H1 (cell line): ENCODE data around the gene STARD8.
"Not testable (repeated sequence)": the region's sequence is repeated elsewhere in the genome, so short reads cannot be mapped to it uniquely, and the experiment has no call there.

Experiments used
- CHD2 ChIP-seq: IDR thresholded peaks from 2 replicates; pipeline ENCODE4 v1.6.1; 2012; ENCODE audit warnings: low read length, improper control_type of control experiment
- CTCF ChIP-seq, 3 experiments: IDR thresholded peaks; 1 replicate in 2 of 3; 2 replicates in 1 of 3; pipeline versions ENCODE4 v1.5.1 to v1.6.1; 2011; ENCODE audit warnings: low read length in 3 of 3, mild to moderate bottlenecking in 3 of 3, inconsistent platforms in 2 of 3, low read depth in 1 of 3, moderate library complexity in 1 of 3; ENCODE audit not compliant: insufficient read depth in 1 of 3; ENCODE audit errors: control extremely low read depth in 1 of 3
- EZH2 ChIP-seq: fragments of 200-600 bp; sonication (generic); IDR thresholded peaks from 2 replicates; pipeline ENCODE4 v1.7.1; 2012; ENCODE audit warnings: low read depth, mild to moderate bottlenecking, moderate library complexity, low read length, inconsistent platforms; ENCODE audit not compliant: severe bottlenecking
- KDM1A ChIP-seq: fragments of 200-600, 300-600 bp; sonication (generic); IDR thresholded peaks from 2 replicates; pipeline ENCODE4 v1.7.1; 2016; ENCODE audit warnings: mild to moderate bottlenecking, low read length, borderline replicate concordance
- MAFK ChIP-seq: IDR thresholded peaks from 2 replicates; pipeline ENCODE4 v1.6.1; 2012; ENCODE audit warnings: low read depth, mild to moderate bottlenecking, improper control_type of control experiment, low read length
- POLR2A ChIP-seq, 2 experiments: IDR thresholded peaks; 1 replicate in 1 of 2; 2 replicates in 1 of 2; pipeline ENCODE4 v1.6.1; 2011; ENCODE audit warnings: low read depth in 2 of 2, low read length in 2 of 2, mild to moderate bottlenecking in 2 of 2; ENCODE audit errors: control extremely low read depth in 1 of 2
- RAD21 ChIP-seq, 2 experiments: IDR thresholded peaks in 1 of 2; conservative IDR thresholded peaks in 1 of 2; 2 replicates each; pipeline ENCODE4 v1.6.1; 2011; ENCODE audit warnings: low read depth in 2 of 2, low read length in 2 of 2, improper control_type of control experiment in 1 of 2, inconsistent platforms in 1 of 2, mild to moderate bottlenecking in 1 of 2, moderate library complexity in 1 of 2
- SIRT6 ChIP-seq: IDR thresholded peaks from one replicate; pipeline ENCODE4 v1.7.1; 2012; ENCODE audit warnings: low read length, inconsistent platforms
- SP2 ChIP-seq: IDR thresholded peaks from 2 replicates; pipeline ENCODE4 v1.6.1; 2012; ENCODE audit warnings: mild to moderate bottlenecking, low read length, inconsistent platforms
- TBP ChIP-seq: IDR thresholded peaks from 2 replicates; pipeline ENCODE4 v1.6.1; 2011; ENCODE audit warnings: low read depth, low read length, improper control_type of control experiment
- TF ChIP-seq, protein P1 (sequence below): IDR thresholded peaks from 2 replicates; pipeline ENCODE4 v1.6.1; 2011; ENCODE audit warnings: low read depth, mild to moderate bottlenecking, low read length; ENCODE audit not compliant: insufficient read depth

DNA sequence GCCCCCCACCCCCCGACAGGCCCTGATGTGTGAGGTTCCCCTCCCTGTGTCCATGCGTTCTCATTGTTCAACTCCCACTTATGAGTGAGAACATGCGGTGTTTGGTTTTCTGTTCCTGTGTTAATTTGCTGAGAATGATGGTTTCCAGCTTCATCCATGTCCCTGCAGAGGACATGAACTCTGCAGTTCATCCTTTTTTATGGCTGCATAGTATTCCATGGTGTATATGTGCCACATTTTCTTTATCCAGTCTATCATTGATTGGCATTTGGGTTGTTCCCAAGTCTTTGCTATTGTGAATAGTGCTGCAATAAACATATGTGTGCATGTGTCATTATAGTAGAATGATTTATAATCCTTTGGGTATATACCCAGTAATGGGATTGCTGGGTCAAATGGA, 32.7 kb upstream of the STARD8 start:
- TF ChIP-seq TBP; SIRT6; CTCF (IDR thresholded peaks at IDR 0.05; ENCODE audit: control extremely low read depth in 1 of 3, insufficient read depth in 1 of 3, low read depth in 1 of 3, low read length in 3 of 3); CHD2; SP2; MAFK; RAD21 (IDR thresholded peaks at IDR 0.05 in 1 of 2, conservative IDR thresholded peaks at IDR 0.05 in 1 of 2; ENCODE audit: low read depth in 2 of 2, low read length in 2 of 2); EZH2; POLR2A (IDR thresholded peaks at IDR 0.05; ENCODE audit: control extremely low read depth in 1 of 2, low read depth in 2 of 2, low read length in 2 of 2); KDM1A: not testable (repeated sequence)
- TF ChIP-seq, protein P1, sequence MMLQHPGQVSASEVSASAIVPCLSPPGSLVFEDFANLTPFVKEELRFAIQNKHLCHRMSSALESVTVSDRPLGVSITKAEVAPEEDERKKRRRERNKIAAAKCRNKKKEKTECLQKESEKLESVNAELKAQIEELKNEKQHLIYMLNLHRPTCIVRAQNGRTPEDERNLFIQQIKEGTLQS, result not testable (repeated sequence)
